HTR-8/SVneo (cell line): ENCODE results near the gene CORT.
"Not testable (repeated sequence)": the region's sequence is repeated elsewhere in the genome, so short reads cannot be mapped to it uniquely, and the experiment has no call there.

Source experiments
- DNase-seq: peaks from one replicate; pipeline ENCODE4 v3.0.0; 2011; ENCODE audit warnings: low spot score, mixed read lengths; ENCODE audit not compliant: insufficient read length
- FAIRE-seq: peaks from 2 replicates; lab custom pipeline; 2011; peaks lifted over from hg19 to GRCh38; lab: Jason Lieb, UNC

CORT gene

GRCh38 chr1:10473145-10473765 is 23.4 kb downstream of the CORT start:
- FAIRE-seq: no peak
- DNase-seq: no peak

GRCh38 chr1:10474309-10474612 is 24.4 kb downstream of the CORT start:
- FAIRE-seq: not testable (repeated sequence)

GRCh38 chr1:10474613-10475507 is 25.0 kb downstream of the CORT start, which contains the start of gene PEX14:
PEX14 (plus strand) TSS chr1:10474950; CDS start chr1:10474967, 17 bp downstream.
- FAIRE-seq (no peak), DNase-seq (peak; percentile 87)

More at GRCh38 chr1:10474309-10474612, 24.4 kb downstream of the CORT start:
- not testable (repeated sequence) for DNase-seq

GRCh38 chr1:10475510-10475909 is 25.7 kb downstream of the CORT start:
- DNase-seq: no peak
- FAIRE-seq: no peak

DNA sequence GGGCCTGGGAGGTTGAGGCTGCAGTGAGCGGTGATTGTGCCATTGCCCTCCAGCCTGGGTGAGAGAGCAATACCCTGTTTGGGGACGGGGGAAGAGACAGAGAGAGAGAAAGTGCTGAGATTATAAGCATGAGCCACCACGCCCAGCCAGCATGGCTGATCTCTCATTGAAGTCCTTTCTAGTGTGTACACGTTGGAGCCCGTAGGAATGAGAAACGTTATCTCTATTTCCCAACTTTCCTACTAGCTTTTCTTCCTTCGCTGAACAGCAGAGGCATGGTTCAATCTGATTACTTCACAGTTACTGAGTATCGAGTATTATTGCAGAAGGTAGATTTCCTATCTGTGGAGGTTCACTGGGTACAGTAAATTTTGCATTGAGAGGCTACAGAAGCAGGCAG is 29.5 kb downstream of the CORT start:
- FAIRE-seq (no peak), DNase-seq (no peak)

GRCh38 chr1:10480614-10481013 is 30.8 kb downstream of the CORT start:
- no peak for FAIRE-seq

GRCh38 chr1:10484521-10484920 is 34.7 kb downstream of the CORT start:
- no peak for DNase-seq
- no peak for FAIRE-seq

More at GRCh38 chr1:10480614-10481013, 30.8 kb downstream of the CORT start:
- DNase-seq: no peak

GRCh38 chr1:10489291-10490055 is 39.6 kb downstream of the CORT start:
- FAIRE-seq (no peak), DNase-seq (no peak)

- DNase-seq (no peak), FAIRE-seq (no peak)
Observed at GRCh38 chr1:10490286-10490970, 40.6 kb downstream of the CORT start.

- FAIRE-seq: no peak
- DNase-seq: no peak
Observed at GRCh38 chr1:10494418-10494753, 44.6 kb downstream of the CORT start.

DNA sequence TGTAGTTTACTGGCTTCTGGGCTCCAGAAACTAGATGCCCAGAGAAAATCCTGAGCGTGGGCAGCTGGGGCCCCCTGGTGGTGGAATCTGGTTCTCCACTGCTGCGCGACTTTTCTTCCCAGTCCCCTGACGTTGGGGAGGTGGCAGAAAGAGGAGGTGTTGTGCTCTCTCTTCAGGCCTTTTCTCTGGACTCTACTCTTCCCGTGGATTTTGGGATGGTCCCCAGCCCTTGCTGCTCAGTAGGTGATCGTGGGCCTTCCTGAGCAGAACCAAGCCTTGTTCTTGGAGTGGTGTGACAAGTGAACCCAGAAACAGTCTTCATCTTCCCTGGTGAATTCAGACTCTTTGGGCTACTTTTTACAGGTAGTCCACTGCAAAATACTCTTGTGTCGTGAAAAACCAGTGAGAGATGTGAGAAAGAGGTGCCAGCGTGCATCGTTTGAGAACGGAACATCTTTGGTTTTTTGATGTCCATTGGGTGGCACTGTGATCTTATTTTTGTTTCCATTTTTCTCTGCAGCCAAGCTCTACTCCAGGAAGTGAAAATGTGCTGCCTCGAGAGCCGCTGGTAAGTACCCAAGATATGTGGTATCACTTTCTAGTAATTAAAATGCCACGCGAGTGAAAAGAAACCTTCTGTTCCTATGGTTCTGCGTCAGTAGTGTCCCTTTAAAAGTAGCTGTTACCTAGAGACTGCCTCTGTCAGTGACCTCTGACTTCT is 45.1 kb downstream of the CORT start:
- FAIRE-seq (no peak), DNase-seq (peak; percentile 75)

- FAIRE-seq (no peak), DNase-seq (no peak)
Observed at GRCh38 chr1:10495475-10495817, 45.6 kb downstream of the CORT start.

DNA sequence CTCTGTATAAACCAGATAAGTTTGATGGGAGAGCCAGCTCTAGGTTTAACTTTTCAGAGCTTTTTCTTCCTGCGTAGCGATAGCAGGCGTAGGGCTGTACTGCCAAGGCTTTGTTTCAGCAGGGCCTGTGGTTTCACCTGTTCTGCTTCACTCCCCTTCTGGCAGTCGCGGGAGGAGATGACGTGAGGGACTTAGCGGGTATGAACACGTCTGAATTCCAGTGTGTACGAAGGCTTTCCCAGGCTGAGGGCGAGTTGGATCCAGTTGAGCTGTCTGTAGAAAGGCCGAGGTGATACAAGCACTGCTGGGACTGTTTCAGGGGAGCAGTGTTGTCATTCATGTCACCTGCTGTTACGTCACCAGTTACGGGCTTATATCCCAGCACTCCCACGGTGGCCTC is 46.1 kb downstream of the CORT start:
- no peak for DNase-seq
- FAIRE-seq: no peak

DNA sequence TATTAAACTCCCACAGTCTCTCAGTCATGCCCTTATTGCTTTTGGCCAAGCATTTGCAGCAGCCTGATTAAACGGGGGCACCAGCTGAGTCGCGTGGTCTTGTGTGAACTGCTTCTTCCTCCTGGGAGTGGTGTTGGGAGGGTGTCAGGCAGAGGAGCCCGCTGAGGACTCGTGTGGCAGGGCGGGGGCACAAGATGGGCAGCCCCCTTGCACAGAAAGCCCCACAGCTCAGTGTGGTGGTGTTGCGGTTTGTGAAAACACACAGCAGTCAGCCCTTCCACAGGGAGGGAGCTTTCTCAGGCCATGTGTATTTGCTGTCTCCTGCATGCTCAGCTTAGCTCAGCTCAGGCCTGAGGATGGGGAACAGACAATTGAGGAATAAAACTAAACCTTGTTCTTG is 47.3 kb downstream of the CORT start:
- FAIRE-seq (no peak), DNase-seq (no peak)

DNA sequence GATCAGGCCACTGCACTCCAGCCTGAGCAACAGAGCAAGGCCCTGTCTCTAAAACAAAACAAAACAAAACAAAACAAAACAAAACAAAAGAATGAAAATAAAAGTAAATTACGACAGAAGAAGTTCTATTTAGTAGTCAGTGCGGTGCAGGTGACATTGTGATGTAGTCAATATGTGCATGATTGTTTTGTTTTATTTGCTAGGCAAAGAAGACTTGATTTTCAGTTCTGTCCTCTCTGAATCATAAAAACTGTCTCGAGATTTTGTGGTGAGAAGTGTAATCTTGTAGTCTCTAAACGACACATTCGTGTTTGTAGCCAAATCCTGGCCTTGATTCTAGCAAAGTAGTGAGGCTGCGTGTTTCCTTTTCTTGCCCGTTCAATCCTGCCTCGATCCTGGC is 48.4 kb downstream of the CORT start:
- DNase-seq (no peak), FAIRE-seq (no peak)
